ENCODE results near the gene GALNT7.
A peak's percentile ranks its signal among the peaks of the same experiment; 100 is the strongest.

DNA sequence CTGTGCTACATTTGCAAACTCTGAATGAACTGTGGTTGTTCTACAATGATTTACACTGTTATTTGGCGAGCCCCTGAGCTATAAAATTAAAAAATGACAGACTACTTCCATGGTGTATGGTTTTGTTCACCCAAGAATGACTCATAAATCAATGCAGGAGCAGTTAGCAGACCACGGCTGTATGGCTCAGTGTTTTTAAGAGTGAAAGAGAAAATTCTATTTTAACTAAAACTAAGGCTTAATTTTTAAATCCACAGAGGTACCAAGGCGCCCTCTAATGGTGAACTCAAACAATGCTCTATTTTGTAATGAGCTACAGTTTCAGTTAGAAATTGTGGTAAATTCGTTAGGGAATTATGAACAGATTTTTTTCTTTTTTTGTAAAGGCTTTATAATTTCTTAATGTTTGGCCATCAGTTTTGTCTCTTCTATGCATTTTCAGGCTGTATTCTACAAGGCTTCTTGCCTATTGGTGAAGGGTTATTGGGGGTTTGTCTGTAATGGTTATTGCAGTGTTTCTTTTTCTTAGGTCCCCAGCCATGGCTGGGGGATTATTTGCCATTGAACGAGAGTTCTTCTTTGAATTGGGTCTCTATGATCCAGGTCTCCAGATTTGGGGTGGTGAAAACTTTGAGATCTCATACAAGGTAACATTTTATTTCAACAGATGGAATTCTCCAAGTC is 133.0 kb downstream of the GALNT7 start:
- TF ChIP-seq, protein P1, sequence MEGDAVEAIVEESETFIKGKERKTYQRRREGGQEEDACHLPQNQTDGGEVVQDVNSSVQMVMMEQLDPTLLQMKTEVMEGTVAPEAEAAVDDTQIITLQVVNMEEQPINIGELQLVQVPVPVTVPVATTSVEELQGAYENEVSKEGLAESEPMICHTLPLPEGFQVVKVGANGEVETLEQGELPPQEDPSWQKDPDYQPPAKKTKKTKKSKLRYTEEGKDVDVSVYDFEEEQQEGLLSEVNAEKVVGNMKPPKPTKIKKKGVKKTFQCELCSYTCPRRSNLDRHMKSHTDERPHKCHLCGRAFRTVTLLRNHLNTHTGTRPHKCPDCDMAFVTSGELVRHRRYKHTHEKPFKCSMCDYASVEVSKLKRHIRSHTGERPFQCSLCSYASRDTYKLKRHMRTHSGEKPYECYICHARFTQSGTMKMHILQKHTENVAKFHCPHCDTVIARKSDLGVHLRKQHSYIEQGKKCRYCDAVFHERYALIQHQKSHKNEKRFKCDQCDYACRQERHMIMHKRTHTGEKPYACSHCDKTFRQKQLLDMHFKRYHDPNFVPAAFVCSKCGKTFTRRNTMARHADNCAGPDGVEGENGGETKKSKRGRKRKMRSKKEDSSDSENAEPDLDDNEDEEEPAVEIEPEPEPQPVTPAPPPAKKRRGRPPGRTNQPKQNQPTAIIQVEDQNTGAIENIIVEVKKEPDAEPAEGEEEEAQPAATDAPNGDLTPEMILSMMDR (IDR thresholded peaks at IDR 0.05) = peak in 5 of 6 experiments; percentile 26 to 74 (median 52)
- TF ChIP-seq POLR2A (IDR thresholded peaks at IDR 0.05) = no peak
